Dedifferentiated amniotic fluid mesenchymal stem cell (primary cell): ENCODE measurements around the gene ITGA7.

ENCODE experiments used
- DNase-seq: peaks from one replicate; pipeline ENCODE4 v3.0.0-alpha.2; 2016; ENCODE audit errors: extremely low spot score

Gene ITGA7

DNA sequence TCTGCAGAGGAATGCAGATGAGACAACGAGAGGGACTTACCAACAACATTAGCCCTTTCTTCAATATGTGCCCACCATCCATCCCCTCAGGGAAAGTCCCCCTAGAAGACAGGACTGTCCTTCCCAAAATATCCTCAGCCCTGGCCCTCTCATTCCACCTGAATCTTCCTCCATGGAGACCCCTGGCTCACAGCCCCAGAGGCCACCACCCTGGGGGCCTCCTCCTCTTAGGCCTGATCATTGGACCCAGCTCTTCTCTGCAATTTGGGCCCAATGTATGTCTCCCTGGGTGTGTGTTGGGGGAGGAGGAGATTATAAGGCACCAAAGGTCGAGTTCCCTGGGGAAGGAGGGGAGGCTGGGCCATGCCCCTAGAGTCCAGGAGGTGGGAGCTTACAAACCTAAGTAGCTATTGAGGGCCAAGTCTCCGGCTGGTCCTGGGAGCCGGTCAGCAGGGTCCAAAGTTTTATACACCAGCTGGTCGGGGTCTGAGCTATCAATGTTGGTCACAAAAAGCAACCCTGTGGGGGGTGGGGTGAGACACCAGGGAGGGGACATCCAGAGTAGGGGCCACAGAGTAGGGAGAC lies 8.1 kb downstream of the ITGA7 start:
- DNase-seq = no peak

DNA sequence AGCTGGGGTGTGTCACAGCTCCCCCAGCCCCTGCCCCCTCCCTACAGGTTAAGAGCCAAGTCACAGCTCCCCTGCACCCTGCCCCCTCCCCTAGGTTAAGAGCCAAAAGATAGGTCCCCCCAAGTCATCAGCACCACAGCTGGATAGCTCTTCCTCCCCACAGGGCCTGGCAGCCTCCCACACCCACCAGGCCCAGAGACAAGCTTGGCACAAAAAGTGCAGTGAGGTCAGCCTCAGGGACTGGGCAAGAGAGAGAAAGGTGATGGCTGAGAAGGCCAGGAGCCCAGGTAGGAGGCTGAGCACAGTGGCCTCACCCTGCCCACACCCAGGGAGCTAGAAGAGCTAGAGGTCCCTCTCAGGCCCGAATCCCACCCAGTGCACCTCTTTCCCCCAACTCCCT lies 8.7 kb downstream of the ITGA7 start:
- no peak for DNase-seq

DNA sequence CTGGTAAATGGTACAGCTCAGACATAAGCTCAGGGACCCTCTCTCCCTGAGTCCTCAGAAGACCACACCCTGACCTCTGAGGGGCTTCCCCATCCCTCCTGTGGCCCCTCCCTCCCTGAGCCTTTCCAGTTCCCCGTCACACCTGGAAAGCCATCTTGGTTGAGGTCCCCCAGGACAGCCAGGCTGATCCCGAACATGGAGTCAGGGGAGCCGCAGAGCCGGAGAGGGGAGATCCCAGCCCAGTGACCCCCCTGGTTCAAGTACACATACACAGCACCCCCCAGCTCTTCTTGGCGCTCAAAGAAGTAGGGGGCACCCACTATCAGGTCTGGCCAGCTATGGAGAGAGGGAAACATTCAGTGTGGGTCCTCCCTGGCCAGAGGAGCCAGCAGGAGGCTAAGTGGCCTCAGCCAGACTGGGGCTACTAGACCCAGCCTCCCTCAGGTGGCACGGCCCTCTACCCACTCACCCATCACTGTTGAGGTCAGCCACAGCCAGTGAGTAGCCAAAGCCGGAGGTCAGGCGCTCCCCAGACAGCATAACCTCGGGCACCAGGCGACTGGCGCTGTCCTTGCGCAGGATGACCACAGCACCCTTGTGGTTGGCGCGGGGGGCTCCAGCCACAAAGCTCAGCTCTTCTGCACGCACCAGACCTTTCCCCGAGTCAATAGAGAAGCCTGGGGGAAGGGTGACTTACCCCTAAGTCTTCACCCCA lies 9.3 kb downstream of the ITGA7 start:
- no peak for DNase-seq

DNA sequence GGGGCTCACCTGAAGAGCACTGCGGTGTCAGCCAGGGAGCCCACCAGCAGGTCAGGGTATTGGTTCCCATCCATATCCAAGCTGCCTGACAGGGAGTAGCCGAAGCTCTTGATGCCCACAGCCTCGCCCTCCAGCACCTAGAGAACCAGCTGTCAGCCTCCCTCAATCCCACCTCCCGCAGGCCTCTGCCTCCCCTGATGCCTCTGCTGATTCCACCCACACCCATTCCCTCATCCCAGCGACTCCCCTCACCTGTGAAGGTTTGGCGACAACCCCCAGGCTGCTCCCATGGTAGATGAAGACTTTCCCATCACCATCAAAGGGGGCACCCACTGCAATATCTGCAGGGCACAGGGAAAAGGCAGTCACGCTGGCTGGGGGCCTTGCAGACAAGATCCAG lies 10.0 kb downstream of the ITGA7 start:
- no peak for DNase-seq

DNA sequence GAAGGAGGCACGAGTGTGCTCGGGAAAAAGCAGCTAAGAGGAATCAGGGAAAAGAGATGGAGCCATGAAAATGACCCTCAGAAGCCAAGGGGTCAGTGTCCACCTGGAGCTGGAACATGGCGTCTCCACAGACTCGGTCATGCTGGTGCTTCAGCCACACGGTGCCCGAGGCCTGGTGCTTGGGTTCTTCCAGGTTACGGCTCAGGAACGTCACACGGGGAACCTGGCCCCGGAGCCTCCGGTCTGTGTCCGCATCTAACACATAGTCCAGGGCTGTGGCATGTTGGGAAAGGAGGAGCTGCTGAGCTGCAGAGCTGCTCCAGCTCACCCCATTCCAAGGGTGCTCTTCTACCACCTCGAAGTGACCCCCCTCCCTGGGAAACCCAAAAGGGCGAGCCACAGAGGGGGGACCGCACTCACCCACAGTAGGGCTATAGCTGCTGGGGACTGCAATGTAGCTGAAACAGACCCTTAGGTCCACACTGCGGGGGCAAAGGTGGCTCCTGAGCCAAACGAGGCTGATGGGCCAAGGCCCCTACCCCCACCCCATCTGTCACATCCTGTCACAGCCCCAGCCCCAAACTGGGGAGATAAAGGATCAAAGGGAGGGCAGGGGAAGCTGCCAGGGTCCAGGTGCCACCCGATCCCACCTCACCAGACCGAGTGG lies 10.8 kb downstream of the ITGA7 start:
- no peak for DNase-seq

DNA sequence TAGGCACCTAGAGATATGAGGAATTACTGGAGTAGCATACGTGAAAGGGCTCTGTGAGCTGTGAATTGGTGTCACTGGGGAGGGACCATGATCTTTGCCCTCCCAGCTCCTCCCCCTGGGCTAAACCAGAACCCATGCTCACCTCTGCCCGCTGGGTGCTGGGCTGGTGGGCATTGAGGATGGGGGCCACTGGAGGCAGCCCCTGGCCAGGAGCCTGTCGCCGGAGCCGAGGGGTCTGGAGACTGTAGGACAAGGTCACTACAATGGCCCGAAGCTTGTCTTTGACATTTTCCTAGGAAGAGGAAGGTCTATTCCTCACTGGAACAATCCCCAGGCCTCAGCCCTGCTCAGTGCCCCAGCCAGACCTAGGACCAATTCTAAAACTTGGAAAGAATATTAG lies 11.6 kb downstream of the ITGA7 start:
- no peak for DNase-seq

DNA sequence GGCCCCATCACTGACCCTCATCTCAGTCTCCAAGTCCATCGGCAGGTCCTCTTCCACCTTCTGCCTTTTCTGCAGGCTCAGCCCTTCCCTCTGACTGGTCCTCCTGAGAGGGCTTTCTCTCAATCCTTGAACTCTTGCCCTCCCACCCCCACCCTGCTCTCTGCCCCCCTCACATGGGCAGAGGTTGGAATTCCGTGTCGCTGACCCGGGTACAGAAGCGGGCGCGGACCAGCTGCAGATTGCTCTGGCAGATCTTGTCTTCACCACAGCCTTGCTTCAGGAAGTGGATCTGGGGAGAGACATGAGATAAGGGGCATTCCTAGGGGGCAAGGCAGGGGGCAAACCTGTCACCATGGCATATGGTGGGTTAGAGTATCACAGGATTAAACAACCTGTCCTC lies 12.4 kb downstream of the ITGA7 start:
- DNase-seq = no peak

DNA sequence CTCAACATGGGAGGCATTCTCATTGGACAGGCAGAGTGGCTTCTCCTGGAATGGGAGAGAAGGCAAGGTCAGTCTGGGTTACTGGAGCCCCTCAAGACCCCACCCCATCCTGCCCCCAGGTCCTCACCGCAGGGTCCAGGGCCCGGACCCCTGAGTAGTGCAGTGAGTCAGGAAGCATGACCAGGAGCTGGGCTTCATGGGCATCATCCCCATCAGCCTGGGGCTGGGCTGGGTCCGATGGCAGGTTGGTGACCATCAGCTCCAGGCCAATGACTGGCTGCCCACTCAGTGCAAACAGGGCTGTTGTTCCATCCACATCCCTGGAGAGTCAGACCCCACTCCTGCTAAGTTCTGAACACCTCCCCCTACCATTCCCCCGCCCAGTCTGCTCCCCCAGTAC lies 13.1 kb downstream of the ITGA7 start:
- DNase-seq = no peak

DNA sequence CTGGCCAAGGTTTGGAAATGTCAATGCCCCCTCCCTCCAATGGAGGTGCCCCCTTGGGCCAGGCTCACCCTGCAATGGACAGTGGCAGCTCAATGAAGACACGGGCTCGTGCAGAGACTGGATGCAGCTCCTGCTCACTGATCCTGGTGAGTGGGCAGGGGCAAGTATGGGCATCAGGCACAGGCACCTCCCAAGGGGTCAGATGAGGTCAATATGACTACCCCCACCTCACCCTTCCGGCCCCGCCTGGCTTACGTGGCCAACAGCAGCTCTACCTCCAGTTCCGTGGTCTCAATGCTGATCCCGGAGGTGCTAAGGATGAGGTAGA lies 13.6 kb downstream of the ITGA7 start:
- DNase-seq = no peak

DNA sequence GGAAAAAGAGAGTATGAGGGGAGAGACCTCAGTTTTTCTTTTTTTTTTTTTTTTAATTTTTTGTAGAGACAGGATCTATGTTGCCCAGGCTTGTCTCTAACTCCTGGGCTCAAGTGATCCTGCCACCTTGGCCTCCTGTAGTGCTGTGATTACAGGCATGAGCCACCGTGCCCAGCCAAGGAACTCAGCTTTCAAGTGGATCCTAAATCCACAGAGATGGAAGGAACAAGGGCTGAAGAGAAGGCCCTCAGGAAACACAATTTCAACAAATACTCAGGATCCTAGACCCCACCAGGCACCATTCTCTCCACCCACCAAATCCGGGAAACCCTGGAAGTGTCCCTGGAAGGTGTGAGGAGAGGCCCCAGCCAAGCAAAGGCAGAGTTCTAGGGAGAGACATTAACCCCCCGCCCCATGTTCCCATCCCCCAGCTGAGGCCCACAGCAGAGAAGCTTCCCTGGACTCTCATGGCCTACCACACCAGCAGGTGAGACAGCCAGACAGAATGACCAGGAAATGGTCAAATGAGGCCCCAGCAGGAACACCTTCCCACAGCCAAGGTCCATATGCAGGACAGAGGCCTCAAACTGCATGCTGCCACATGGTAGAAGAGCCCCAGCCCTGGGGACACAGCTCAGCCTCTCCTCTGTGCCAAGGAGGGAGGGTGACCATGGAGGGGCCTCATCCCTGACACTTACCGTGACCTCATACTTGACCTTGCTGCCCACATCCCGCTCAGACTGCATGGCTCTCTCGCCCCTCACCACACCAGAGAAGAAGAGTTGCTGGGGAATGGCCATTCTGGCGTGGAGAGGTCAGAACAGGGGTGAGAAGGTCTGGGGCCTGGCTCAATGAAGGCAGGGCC lies 14.1 kb downstream of the ITGA7 start:
- no peak for DNase-seq

DNA sequence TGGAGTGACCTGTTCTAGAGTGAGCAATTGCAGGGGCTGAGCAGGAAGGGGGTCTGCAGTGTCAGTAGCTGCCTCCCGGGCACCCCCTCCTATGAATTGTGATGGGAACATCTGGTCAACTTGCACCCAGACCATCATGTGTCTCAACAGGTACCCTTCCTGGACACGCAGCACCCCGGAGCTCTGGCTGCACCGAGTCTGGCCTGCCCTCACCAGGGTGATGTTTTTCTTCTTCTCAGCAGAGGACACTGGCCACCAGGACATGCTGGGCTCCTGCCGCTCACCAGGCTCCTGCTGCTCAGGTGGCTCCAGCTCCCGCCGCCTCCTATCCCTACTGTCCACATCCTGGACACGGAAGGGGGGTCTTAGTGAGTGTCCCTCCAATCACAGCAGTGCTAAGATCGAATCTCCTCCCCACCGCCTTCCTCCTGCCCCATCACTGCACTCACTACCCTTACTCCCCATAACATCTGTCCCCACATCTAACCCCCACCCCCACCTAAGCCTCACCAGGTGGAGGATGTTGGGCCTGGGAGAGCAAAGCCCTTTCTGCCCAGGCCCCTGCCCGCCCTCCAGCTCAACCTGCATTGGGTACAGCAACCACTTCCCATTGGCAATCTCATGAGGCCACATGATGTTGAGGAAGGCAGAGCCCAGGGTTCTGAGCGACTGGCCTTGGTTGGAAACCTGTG lies 14.9 kb downstream of the ITGA7 start:
- DNase-seq = no peak

DNA sequence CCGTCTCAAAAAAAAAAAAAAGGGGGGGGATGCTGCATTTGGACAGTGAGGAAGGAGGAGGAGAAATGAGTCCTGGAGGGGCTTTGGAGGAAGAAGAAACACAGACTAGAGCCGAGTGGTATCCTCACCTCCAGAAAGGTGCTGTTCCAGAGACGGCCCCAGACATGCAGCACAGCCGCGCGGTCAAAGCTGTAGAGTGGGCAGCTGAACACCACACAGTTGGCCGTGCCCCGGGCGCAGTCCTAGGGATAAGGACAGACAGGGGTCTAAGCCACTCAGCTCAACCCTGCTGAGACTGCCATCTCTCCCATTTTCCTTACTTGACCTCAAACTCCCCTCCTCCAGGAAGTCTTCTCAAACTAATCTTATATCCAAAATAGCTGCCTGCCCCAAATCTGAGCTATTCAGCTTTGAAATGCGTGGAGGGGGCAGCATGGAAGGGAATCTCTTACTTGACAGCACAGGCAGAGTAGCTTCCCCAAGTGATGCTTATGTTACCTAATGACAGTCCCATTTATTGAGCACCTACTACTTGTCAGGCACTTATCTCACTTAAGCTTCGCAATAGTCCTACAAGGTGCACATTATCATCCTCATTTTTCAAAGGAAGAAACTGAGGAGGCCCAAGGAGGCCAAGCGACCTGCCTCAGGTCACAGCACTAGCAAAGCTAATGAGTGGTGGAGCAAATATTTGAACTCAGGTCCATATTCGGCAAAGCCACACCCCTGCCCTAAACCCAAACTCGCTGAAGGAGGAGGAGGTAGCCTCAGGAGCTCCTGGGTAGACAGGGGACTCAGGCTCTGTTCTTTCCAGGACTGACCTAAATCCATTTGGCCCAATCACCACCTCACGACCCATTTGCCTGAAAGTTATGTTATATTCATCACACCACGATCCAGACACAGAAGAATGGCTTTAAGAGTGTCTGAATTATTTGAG lies 18.7 kb downstream of the ITGA7 start:
- DNase-seq = no peak

DNA sequence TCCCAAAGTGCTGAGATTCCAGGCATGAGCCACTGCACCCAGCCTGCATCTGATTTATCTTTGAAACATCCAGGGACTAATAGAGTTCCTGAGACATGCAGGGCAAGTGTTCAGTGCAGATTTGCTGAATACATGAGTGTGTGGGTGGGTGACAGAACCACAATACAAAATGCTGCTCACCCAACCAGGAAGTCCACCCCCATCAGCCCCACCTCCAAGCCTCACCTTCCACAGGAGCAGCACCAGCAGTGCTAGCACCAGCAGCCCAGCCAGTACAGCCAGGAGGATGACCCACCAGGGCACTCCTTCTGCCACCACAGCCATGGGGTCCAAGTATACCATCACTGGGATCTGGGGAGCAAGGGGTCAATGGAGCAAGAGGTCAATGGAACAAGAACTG lies 20.0 kb downstream of the ITGA7 start:
- no peak for DNase-seq

DNA sequence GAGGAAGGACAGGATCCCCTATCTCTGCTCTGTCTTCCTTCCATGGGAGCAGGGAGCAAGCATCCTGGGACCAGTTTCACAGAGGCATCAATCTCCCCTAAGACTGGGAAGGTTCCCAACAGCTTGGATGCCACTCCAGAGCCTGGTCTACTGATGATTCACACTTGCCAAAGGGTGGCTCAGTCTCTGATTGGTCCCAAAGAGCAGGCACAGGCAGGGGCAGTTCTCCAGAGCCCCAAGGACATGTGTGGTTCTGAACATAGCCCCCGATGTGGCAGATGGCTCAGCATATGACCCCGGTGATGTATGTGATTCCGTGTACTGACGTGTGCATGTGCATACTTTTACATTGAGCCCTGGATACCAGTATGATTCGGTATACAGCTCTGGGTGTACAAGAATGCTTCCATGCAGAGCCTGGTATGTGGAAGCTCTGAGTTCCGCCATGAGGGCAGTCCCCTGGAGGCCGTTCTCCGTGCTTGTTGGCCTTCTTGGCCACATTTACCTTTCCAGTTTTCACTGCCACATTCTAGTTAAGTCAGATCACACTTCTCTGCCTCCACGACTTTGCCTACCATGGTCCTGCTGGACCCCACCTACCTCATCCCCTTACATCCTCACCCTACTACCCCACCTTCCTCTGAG lies 21.2 kb downstream of the ITGA7 start:
- no peak for DNase-seq

DNA sequence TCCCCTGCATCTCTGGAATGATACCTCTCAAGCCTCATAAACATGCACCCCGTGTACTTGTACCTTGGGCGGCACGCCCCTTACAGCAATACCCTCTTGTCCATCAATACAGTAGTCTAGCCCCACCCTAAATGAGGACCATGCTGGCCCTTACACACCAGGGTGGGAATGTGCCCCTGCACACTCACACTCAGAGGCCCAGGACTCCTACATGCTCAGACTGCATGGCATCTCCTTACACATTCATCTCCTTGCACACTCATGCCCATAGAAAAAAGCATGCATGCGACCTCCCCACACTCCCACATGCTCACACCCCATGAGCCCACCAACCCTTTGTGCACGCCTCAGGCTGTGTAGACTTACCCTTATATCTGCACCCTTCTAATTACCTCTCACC lies 22.0 kb downstream of the ITGA7 start:
- no peak for DNase-seq

DNA sequence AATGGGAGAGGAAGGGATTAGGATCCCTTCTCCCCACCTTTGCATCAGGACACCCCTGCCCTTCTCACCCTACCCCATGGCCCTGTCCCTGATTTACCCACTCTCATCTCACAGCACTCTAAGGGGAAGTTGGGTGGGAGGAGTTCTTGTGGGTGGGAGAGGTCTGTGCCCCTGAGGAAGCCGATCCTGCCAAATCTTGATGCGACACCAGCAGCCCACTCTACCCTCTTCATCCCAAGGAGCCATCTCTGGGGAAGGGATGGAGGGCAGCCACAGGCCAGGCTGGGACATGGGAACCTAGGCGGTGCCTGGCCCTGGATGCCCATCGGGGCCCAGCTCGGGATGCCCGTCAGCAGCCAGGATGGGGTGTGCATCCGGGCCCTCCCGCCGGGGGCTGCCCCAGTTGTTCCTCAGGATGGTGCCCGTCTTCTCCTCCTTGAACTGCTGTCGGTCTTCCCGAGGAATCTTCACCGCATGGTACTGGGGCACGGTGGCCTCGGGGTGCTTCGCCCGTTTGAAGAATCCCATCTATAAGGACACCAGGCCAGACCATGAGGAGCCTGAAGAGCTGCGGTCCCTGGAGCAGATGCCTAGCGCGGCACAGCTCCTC lies 22.8 kb downstream of the ITGA7 start:
- no peak for DNase-seq

DNA sequence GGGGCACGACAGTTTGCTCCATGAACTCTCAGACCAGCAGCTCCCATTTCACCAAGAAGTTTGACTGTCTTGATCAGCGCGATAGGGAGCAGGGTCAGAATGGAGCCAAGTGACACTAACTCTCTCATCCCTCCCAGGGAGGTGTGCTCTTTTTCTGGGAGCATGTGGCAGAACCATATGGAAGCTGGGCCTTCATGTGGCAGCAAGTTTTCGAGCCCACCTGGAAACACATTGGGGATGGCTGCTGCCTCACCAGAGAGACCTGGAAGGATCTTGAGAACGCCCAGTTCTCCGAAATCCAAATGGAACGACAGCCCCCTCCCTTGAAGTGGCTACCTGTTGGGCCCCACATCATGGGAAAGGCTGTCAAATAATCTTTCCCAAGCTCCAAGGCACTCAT lies 24.0 kb downstream of the ITGA7 start:
- DNase-seq = no peak

DNA sequence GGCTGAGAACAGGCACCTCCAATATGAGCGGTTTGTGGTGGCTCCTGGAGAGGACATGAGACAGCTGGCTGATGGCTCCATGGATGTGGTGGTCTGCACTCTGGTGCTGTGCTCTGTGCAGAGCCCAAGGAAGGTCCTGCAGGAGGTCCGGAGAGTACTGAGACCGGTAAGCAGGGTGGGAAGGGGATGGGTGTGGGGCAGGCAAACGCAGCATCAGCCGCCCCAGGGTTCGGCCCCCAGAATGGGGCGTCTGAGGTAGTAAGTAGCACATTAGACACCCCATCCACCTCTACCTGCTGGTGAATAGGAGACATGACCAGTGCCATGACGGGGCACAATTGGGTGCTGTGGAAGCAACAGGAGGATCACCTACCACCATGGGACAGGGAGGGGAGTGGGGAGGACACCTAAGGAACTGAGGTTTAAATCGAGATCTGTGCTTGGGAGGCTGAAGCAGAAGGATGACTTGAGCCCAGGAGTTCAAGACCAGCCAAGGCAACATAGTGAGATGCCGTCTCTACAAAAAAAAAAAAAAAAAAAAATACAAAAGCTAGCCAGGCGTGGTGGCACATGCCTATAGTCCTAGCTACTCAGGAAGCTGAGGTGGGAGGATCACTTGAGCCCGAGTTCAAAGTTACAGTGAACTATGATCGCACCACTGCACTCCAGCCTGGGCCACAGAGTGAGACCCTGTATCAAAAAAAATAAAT lies 25.5 kb downstream of the ITGA7 start:
- no peak for DNase-seq
